ENCODE measurements around the gene LRRN1. TPM values are rescaled to one million over a fixed set of nuclear protein-coding genes. Genes with fewer than 3 reads are reported as not detected.

The LRRN1 gene
- total RNA-seq, 5 donors from 2014 or later (not counting 1 experiment from before 2014, with no cell fraction given): 0.20 to 7.8 (median 1.2) TPM

DNA sequence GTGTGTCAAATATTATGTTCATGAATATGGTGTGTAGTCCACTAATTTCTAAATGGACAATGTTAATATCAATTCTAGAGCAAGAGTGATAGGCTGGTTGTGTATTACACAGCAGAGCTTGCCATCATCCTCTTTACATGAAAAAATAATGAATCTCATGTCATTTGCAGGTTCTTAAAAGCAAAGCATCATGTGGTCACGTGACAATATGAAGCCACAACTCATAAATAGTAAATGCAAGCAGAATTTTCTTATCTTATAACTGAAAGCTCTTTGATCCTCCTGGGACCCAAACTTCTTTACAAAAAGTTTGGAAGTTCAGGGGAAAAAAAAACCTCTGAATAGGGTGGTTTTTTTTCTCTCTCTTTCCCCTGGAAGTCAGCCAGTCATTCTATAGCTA is 26.9 kb upstream of the LRRN1 start:
- no peak overlapping the region for H3K4me3 Mint-ChIP-seq
- H3K9me3 Mint-ChIP-seq: peaks cover 3 to 12% (median 4%) of the 10 kb centered on the region in 3 donors
- ChIA-PET POLR2A (no interaction called here), CTCF (no interaction called here)
- Histone ChIP-seq H3K9me3 (no peaks in the 10 kb centered on the region), H3K4me1 (ENCODE audit: control insufficient read depth in 1 of 2, extremely low read depth in 1 of 2, insufficient read depth in 2 of 2, low read length in 2 of 2) (no peaks in the 10 kb centered on the region), H3K27ac (ENCODE audit: low read length) (no peak overlapping the region), H3K36me3 (ENCODE audit: control insufficient read depth in 2 of 2, extremely low read depth in 1 of 2, insufficient read depth in 1 of 2, low read length in 1 of 2) (no peaks in the 10 kb centered on the region), H3K4me3 (ENCODE audit: control insufficient read depth in 1 of 2, extremely low read depth in 1 of 2, low read length in 1 of 2) (no peak overlapping the region), H3K27me3 (replicated peaks in 1 of 2; ENCODE audit: control insufficient read depth in 2 of 2, extremely low read depth in 1 of 2, insufficient read depth in 2 of 2, low read length in 1 of 2) (no peaks in the 10 kb centered on the region)
- ATAC-seq (replicated peaks in 1 of 4): no peak
- no peak for DNase-seq
- H3K36me3 Mint-ChIP-seq: peaks cover 10% of the 10 kb centered on the region
- H3K27ac Mint-ChIP-seq: no peak overlapping the region
- no peaks in the 10 kb centered on the region for H3K27me3 Mint-ChIP-seq
- H3K4me1 Mint-ChIP-seq: no peaks in the 10 kb centered on the region
- WGBS (ENCODE audit: insufficient coverage): no CpG with 5 or more reads among the region's 1 CpG

DNA sequence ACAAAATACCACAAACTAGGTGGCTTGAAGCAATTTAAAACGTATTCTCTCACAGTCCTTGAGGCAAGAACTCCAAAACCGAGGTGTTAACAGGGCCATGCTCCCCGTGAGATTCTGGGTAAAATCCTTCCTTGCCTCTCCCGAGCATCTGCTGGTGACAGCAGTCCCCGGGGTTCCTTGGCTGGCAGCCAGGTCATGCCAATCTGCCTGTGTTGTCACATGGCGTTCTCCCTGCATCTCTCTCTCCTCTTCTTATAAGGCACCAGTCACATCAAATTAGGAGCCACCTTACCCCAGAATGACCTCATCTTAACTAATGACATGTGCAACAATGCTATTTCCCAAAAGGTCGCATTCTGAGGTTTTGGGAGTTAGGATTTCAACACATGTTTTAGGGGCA is 26.3 kb upstream of the LRRN1 start:
- Histone ChIP-seq H3K27me3 (replicated peaks in 1 of 2; ENCODE audit: control insufficient read depth in 2 of 2, extremely low read depth in 1 of 2, insufficient read depth in 2 of 2, low read length in 1 of 2) (no peaks in the 10 kb centered on the region), H3K4me3 (ENCODE audit: control insufficient read depth in 1 of 2, extremely low read depth in 1 of 2, low read length in 1 of 2) (no peak overlapping the region), H3K36me3 (ENCODE audit: control insufficient read depth in 2 of 2, extremely low read depth in 1 of 2, insufficient read depth in 1 of 2, low read length in 1 of 2) (no peaks in the 10 kb centered on the region), H3K27ac (ENCODE audit: low read length) (no peak overlapping the region), H3K4me1 (ENCODE audit: control insufficient read depth in 1 of 2, extremely low read depth in 1 of 2, insufficient read depth in 2 of 2, low read length in 2 of 2) (no peaks in the 10 kb centered on the region), H3K9me3 (no peaks in the 10 kb centered on the region)
- DNase-seq: no peak
- Mint-ChIP-seq H3K4me3 (no peak overlapping the region), H3K27ac (no peak overlapping the region), H3K9me3 (peaks cover 3 to 12% (median 4%) of the 10 kb centered on the region in 3 donors), H3K27me3 (no peaks in the 10 kb centered on the region), H3K36me3 (peaks cover 13% of the 10 kb centered on the region), H3K4me1 (no peaks in the 10 kb centered on the region)
- CTCF ChIA-PET: no interaction called here
- WGBS (ENCODE audit: insufficient coverage): 75% methylated on average over 7 of the region's 7 CpGs
- ATAC-seq (replicated peaks in 1 of 4): no peak
- POLR2A ChIA-PET: no interaction called here

DNA sequence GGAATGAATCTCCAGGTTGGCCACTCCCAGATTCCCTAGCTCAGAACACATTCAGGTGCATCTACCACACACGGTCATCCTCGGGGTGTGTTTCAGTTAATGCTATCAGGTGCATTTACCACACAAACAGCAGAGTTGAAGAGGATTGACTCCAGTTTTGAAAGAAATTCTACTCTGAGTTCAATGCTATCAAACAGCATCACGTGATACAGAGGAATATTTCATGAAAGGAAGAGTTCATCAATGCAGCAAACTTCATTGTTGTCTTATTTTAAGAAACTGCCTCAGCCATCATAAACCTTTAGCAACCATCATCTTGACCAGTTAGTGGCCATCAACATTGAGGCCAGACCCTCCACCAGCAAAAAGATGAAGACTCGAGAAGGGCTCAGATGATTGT is 22.6 kb upstream of the LRRN1 start:
- Mint-ChIP-seq H3K4me3 (no peak overlapping the region), H3K36me3 (peaks cover 13% of the 10 kb centered on the region), H3K27ac (no peak overlapping the region), H3K27me3 (no peaks in the 10 kb centered on the region), H3K4me1 (no peaks in the 10 kb centered on the region), H3K9me3 (peaks cover 3 to 12% (median 4%) of the 10 kb centered on the region in 3 donors)
- H3K4me1 ChIP-seq (ENCODE audit: control insufficient read depth in 1 of 2, extremely low read depth in 1 of 2, insufficient read depth in 2 of 2, low read length in 2 of 2): no peaks in the 10 kb centered on the region
- ChIA-PET CTCF (no interaction called here), POLR2A (no interaction called here)
- H3K4me3 ChIP-seq (ENCODE audit: control insufficient read depth in 1 of 2, extremely low read depth in 1 of 2, low read length in 1 of 2): no peak overlapping the region
- H3K9me3 ChIP-seq: no peaks in the 10 kb centered on the region
- H3K36me3 ChIP-seq (ENCODE audit: control insufficient read depth in 2 of 2, extremely low read depth in 1 of 2, insufficient read depth in 1 of 2, low read length in 1 of 2): no peaks in the 10 kb centered on the region
- DNase-seq: no peak
- no peak for ATAC-seq (replicated peaks in 1 of 4)
- 100% methylated on average over 1 of the region's 4 CpGs for WGBS (ENCODE audit: insufficient coverage)
- H3K27ac ChIP-seq (ENCODE audit: low read length): no peak overlapping the region
- H3K27me3 ChIP-seq (replicated peaks in 1 of 2; ENCODE audit: control insufficient read depth in 2 of 2, extremely low read depth in 1 of 2, insufficient read depth in 2 of 2, low read length in 1 of 2): no peaks in the 10 kb centered on the region

DNA sequence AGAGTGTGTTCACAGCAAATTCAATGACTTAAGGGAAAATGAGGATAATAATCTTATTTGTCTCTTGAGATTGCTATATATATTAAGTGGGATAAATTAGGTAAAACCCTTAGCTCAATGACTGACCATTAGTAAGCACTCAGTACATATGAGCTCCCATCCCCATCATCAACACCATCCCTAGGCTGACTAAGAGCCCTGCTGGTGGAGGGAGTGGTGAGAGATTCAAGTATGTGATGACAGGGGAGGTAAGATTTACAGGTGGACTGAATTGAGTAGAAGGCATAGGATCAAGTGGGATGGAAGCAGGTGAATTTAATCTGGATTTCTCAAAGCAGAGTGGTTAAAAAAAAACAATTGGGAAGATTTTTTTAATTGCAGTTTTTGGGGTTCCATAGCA is 21.0 kb upstream of the LRRN1 start:
- Histone ChIP-seq H3K27ac (ENCODE audit: low read length) (no peak overlapping the region), H3K36me3 (ENCODE audit: control insufficient read depth in 2 of 2, extremely low read depth in 1 of 2, insufficient read depth in 1 of 2, low read length in 1 of 2) (no peaks in the 10 kb centered on the region), H3K4me3 (ENCODE audit: control insufficient read depth in 1 of 2, extremely low read depth in 1 of 2, low read length in 1 of 2) (no peak overlapping the region), H3K4me1 (ENCODE audit: control insufficient read depth in 1 of 2, extremely low read depth in 1 of 2, insufficient read depth in 2 of 2, low read length in 2 of 2) (no peaks in the 10 kb centered on the region), H3K9me3 (no peaks in the 10 kb centered on the region), H3K27me3 (replicated peaks in 1 of 2; ENCODE audit: control insufficient read depth in 2 of 2, extremely low read depth in 1 of 2, insufficient read depth in 2 of 2, low read length in 1 of 2) (no peaks in the 10 kb centered on the region)
- Mint-ChIP-seq H3K4me1 (no peaks in the 10 kb centered on the region), H3K4me3 (no peak overlapping the region), H3K36me3 (peaks cover 13% of the 10 kb centered on the region), H3K27me3 (no peaks in the 10 kb centered on the region), H3K9me3 (peaks cover 3 to 12% (median 4%) of the 10 kb centered on the region in 3 donors), H3K27ac (no peak overlapping the region)
- no peak for ATAC-seq (replicated peaks in 1 of 4)
- POLR2A ChIA-PET: no interaction called here
- DNase-seq: no peak
- CTCF ChIA-PET: no interaction called here

DNA sequence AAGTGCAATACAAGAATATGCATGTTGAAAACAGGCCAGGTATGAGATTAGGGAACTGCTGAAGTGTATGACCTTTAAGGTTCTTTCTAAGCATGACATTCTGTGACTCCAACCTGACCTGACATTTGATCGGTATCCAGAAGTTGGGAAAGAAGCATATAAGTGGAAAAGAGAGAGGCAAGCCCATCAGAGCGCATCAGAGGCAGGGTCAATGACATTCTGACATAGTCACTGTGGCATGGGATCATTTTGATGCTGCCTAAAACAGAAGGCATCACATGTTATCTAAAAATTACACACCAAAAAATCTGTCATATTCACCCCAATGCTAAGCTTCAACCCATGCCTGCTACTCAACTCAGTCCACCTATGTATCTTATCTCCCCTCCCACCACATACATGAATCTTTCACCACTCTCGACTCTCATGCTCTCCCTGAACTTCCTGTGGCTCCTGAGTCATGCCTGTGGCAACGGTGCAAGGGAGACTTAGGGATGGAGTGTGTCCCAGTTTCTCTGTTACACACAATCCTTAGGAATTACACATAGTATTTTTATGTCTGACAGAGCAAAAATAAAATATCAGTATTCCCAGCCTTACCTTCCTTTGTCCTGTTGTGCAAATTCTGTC is 20.5 kb upstream of the LRRN1 start:
- POLR2A ChIA-PET: no interaction called here
- no peak overlapping the region for H3K27ac ChIP-seq (ENCODE audit: low read length)
- Mint-ChIP-seq H3K4me3 (no peak overlapping the region), H3K9me3 (peaks cover 3 to 11% (median 4%) of the 10 kb centered on the region in 3 donors), H3K27me3 (no peaks in the 10 kb centered on the region), H3K4me1 (no peaks in the 10 kb centered on the region), H3K27ac (no peak overlapping the region), H3K36me3 (peaks cover 13% of the 10 kb centered on the region)
- H3K4me1 ChIP-seq (ENCODE audit: control insufficient read depth in 1 of 2, extremely low read depth in 1 of 2, insufficient read depth in 2 of 2, low read length in 2 of 2): no peaks in the 10 kb centered on the region
- 33% methylated on average over 3 of the region's 4 CpGs for WGBS (ENCODE audit: insufficient coverage)
- H3K27me3 ChIP-seq (replicated peaks in 1 of 2; ENCODE audit: control insufficient read depth in 2 of 2, extremely low read depth in 1 of 2, insufficient read depth in 2 of 2, low read length in 1 of 2): no peaks in the 10 kb centered on the region
- H3K36me3 ChIP-seq (ENCODE audit: control insufficient read depth in 2 of 2, extremely low read depth in 1 of 2, insufficient read depth in 1 of 2, low read length in 1 of 2): no peaks in the 10 kb centered on the region
- CTCF ChIA-PET: interaction anchor here in 1 of 2 donors (0.5 kb wide), 1 partner anchor 39 kb away, joined by 3 read pairs; no protein-coding TSS in a partner anchor
- ATAC-seq (replicated peaks in 1 of 4) (no peak), DNase-seq (no peak)
- no peaks in the 10 kb centered on the region for H3K9me3 ChIP-seq
- no peak overlapping the region for H3K4me3 ChIP-seq (ENCODE audit: control insufficient read depth in 1 of 2, extremely low read depth in 1 of 2, low read length in 1 of 2)

DNA sequence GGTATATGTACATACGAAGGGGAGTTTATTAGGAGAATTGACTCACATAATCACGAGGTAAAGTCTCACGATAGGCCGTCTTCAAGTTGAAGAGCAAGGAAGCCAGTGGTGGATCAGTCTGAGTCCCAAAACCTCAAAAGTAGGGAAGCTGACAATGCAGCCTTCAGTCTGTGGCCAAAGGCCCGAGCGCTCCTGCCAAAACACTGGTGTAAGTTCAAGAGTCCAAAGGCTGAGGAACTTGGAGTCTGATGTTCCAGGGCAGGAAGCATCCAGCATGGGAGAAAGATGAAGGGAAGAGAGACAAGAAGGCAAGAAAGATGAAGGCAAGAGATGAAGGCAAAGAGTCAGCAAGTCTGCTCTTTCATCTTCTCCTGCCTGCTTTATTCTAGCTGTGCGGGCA is 16.8 kb upstream of the LRRN1 start:
- Mint-ChIP-seq H3K27me3 (no peaks in the 10 kb centered on the region), H3K4me3 (no peak overlapping the region), H3K36me3 (peaks cover 3% of the 10 kb centered on the region), H3K27ac (no peak overlapping the region), H3K4me1 (no peaks in the 10 kb centered on the region), H3K9me3 (no peaks in the 10 kb centered on the region)
- no peak overlapping the region for H3K4me3 ChIP-seq (ENCODE audit: control insufficient read depth in 1 of 2, extremely low read depth in 1 of 2, low read length in 1 of 2)
- no peaks in the 10 kb centered on the region for H3K36me3 ChIP-seq (ENCODE audit: control insufficient read depth in 2 of 2, extremely low read depth in 1 of 2, insufficient read depth in 1 of 2, low read length in 1 of 2)
- 85% methylated on average over 6 of the region's 7 CpGs for WGBS (ENCODE audit: insufficient coverage)
- ChIA-PET POLR2A (no interaction called here), CTCF (no interaction called here)
- H3K9me3 ChIP-seq: no peaks in the 10 kb centered on the region
- H3K4me1 ChIP-seq (ENCODE audit: control insufficient read depth in 1 of 2, extremely low read depth in 1 of 2, insufficient read depth in 2 of 2, low read length in 2 of 2): no peaks in the 10 kb centered on the region
- ATAC-seq (replicated peaks in 1 of 4) (no peak), DNase-seq (no peak)
- H3K27me3 ChIP-seq (replicated peaks in 1 of 2; ENCODE audit: control insufficient read depth in 2 of 2, extremely low read depth in 1 of 2, insufficient read depth in 2 of 2, low read length in 1 of 2): no peaks in the 10 kb centered on the region
- H3K27ac ChIP-seq (ENCODE audit: low read length): no peak overlapping the region

DNA sequence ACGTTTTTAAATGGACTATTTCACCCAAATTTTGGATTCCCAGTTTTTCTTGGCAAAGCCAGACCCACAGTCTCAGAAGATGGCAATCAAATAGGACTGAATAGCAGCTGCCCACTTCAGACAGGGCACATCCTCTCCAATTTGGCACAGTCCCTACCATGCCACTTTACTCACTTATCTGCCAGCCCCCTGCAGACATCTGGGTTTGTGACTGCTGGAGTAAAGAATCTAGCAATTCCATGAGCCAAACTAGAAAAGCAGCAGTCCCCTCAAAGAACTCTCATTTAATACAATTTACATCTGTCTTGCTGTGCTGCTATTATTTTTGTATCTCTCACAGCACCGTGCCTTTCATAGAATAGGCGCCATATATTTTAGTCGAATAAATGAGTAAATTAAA is 16.0 kb upstream of the LRRN1 start:
- no peaks in the 10 kb centered on the region for H3K27me3 ChIP-seq (replicated peaks in 1 of 2; ENCODE audit: control insufficient read depth in 2 of 2, extremely low read depth in 1 of 2, insufficient read depth in 2 of 2, low read length in 1 of 2)
- Mint-ChIP-seq H3K27ac (no peak overlapping the region), H3K9me3 (no peaks in the 10 kb centered on the region), H3K36me3 (no peaks in the 10 kb centered on the region), H3K4me3 (no peak overlapping the region), H3K4me1 (no peaks in the 10 kb centered on the region), H3K27me3 (no peaks in the 10 kb centered on the region)
- ChIA-PET POLR2A (no interaction called here), CTCF (no interaction called here)
- H3K36me3 ChIP-seq (ENCODE audit: control insufficient read depth in 2 of 2, extremely low read depth in 1 of 2, insufficient read depth in 1 of 2, low read length in 1 of 2): no peaks in the 10 kb centered on the region
- no peak for DNase-seq
- no peaks in the 10 kb centered on the region for H3K9me3 ChIP-seq
- WGBS (ENCODE audit: insufficient coverage): 91% methylated on average over 4 of the region's 4 CpGs
- ATAC-seq (replicated peaks in 1 of 4): no peak
- H3K27ac ChIP-seq (ENCODE audit: low read length): no peak overlapping the region
- no peaks in the 10 kb centered on the region for H3K4me1 ChIP-seq (ENCODE audit: control insufficient read depth in 1 of 2, extremely low read depth in 1 of 2, insufficient read depth in 2 of 2, low read length in 2 of 2)
- H3K4me3 ChIP-seq (ENCODE audit: control insufficient read depth in 1 of 2, extremely low read depth in 1 of 2, low read length in 1 of 2): no peak overlapping the region

Measured in T-cell (primary cell).